ENCODE results near the gene NIPBL. TPM values are rescaled to one million over a fixed set of nuclear protein-coding genes. Genes with fewer than 3 reads are reported as not detected.
A peak's percentile ranks its signal among the peaks of the same experiment; 100 is the strongest.

The NIPBL gene
- total RNA-seq, 1 donor from 2014 or later: 55.8 TPM

DNA sequence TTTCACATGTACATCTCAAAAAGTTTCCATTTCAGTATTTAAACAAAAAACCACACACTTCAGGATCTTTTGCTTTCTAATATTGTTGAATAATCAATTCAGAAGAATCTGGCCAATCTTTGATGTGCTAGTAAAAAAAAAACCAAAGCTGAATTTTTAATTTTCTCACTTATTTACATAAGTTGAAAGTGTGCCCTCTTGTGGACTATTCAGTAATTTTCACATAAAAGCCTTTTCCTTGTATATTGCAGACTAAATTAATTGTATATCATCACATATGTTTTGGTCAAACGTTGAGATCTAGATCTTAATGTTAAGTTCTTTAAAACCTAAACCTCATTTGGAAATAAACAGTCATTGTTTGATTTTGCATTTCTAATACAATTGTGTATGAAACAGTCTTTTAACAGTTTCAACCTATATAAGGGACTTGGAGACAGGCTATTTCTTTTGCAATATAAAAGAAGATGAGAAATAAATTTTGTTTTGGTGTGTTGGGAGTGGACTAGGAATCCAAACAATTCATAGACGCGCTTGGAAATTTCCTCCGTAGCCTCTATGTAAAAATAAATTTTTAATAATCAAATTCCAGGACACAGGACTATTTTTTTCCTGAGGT is 68.1 kb downstream of the NIPBL start:
- FAIRE-seq (peak; percentile 96), DNase-seq (ENCODE audit: low spot score in 2 of 2) (no peak)

DNA sequence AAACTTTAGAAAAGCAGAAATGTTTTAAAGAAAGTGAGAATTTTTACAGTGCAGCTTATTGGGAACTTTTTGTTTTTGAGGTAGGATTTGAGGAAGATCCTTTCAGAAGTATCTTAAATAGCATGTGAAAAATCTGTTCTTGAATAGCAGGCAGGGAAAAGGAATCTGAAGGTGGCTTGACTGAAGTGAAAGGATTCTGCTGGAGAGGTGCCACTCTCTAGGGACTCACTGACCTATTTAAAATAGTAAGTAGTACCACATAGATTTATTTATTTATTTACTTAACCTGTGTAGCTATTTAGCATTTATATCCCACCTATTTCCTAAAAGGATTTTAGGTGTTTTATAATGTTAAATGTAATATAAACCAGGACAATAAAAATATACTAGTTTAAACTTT is 69.1 kb downstream of the NIPBL start:
- FAIRE-seq (no peak), DNase-seq (ENCODE audit: low spot score in 2 of 2) (no peak)

DNA sequence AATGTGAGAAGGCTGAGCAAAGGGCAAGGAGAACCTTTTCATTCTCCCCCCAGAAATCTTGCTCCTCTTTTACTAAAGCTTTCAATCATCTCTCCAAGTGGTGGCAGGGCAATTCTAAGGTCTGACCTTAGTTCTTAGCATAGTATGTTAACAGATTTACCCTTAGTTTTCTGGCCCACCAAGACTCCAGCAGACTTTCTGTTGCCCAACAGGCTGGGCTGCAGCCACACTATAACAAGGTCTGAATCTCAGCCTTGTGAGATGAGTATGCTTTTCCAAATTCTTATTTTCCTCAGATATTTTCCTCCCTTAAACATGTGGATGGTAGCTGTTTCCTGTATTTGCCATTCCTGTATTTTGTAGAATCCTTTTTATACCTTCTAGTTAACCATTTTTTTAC is 69.5 kb downstream of the NIPBL start:
- DNase-seq (ENCODE audit: low spot score in 2 of 2): no peak
- FAIRE-seq: no peak

DNA sequence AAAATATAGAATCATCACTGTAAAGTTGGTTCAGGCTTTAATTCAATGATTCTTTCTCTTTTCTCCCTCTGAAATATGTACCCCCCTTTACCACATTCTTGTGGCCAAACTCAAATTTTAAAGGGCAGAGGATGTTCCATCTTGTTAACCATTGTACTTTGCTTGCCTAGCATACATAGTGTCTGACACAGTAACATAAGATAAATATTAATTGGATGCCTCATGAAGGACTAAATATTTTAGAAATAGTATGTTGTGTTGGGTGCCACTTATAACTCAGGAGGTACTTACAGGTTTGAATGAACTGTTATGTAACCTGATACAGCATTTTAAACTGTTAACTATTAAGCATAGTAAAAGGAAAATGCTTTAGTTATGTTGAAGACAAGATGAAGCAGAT is 71.5 kb downstream of the NIPBL start:
- DNase-seq (ENCODE audit: low spot score in 2 of 2) (no peak), FAIRE-seq (no peak)

DNA sequence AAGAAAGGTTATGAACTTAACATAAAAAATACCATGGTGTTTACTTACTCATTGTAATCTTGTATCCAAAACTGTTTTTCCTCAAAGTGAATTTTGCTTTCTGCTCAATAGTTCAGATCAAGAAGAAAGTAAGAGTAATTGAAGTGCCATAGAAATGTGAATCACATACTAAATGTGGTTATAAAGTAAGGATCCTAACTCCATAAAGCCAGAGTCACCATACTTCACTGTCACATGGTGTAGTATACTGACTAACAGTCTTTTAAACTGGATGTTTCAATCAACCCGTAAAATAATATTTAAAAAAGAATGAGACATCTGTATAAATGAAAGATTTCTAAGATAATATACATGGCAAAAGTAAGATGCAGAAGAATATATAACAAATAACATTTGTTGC is 72.1 kb downstream of the NIPBL start:
- FAIRE-seq: no peak
- no peak for DNase-seq (ENCODE audit: low spot score in 2 of 2)

DNA sequence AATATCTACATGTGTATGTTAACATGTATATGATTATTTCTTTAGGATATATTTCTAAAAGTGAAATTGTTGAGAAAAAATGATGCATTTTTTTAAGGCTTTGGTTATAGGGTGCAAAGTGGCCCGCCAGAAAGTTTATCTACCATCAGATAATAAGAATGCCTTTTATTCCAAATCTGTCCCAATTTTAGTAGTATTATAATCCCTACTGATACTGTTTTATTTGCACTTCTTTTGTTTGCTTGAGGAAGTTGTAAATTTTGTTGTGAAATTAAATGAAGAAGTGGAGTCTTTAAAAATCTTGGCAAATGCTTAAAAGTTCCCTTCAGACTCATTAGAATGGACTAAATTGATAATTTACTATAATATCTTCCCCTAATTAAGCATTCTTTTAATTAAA is 73.0 kb downstream of the NIPBL start:
- FAIRE-seq (no peak), DNase-seq (ENCODE audit: low spot score in 2 of 2) (no peak)

DNA sequence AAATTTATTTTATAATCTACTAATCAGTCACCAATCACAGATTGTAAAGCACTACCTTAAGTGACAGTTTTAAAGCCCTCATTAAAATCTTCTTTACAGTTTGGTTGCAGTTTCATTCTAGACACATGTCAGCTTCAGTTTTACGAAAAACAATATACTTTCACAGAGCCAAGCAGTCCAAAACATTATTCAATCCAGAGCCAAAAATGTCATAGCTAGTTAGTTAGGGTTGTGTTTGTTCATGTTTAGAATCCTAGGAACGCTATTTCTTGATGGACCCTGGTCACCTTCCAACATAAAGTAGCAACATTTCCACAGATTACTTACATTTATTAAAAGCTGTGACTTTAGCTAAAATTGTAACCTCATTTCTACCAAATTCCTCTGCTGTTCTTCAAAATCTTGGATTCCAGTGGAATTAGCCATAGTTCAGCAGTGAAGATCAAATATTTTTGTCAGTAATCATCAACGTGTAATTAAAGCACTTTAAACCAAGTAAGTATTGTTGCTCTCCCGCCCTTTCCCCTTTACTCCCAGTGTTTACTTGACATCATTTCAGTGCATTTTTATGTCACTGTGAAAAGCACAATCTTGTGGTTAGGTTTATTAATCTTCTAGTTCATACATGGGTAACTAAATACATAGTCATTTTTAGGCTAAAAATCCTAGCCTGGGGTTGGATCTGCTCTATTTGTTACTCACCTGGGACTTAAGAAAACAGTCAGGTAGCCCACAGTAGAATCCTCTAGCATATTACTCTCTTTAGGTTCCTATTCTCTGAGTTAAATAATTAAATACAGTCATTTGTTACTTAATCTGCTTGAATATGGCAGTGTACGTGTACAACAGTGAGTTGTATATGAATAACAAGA is 74.3 kb downstream of the NIPBL start:
- FAIRE-seq (no peak), DNase-seq (ENCODE audit: low spot score in 2 of 2) (no peak)

DNA sequence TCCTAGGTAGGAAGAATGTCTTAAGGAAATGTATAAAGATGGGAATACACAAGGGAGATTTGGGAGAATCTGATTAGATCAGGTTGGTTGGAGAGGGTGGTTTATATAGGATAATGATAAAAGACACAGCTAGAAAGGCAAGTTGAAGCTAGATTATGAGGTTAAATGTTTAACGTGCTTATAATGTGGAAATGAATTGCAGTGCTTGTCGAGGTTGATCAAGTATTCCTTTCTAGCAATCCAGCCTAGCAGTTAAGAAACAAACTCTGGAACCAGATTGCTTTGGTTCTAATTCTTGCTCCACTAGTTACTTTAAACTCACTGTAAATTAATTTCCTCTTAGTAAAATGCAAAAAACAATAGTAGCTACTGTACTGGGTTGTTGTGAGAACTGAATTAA is 76.5 kb downstream of the NIPBL start:
- FAIRE-seq: no peak

DNA sequence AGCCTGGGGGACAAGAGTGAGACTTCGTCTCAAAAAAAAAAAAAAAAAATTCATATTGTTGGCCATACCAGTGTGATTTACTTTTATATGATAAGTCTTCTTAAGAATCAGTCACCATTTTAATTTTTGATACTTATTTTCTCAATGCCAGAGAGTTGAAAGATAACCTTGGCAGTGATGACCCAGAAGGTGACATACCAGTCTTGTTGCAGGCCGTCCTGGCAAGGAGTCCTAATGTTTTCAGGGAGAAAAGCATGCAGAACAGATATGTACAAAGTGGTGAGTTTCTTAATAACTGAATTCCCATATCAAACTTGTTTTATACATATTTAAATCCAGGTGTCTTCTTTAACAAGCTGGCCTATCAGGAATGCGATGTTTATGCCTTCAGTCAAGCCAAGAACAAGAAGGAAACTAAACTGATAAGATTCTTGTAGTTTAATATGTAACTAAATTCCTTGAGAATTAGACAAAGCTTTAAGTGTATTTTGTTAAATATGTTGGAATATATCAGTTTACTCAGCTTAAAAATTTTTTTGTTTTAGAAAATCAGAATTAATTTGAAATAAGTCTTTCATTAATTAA is 81.5 kb downstream of the NIPBL start:
- peak; percentile 74 for FAIRE-seq
- no peak for DNase-seq (ENCODE audit: low spot score in 2 of 2)

More for the DNA sequence above, 76.5 kb downstream of the NIPBL start:
- no peak for DNase-seq (ENCODE audit: low spot score in 2 of 2)

DNA sequence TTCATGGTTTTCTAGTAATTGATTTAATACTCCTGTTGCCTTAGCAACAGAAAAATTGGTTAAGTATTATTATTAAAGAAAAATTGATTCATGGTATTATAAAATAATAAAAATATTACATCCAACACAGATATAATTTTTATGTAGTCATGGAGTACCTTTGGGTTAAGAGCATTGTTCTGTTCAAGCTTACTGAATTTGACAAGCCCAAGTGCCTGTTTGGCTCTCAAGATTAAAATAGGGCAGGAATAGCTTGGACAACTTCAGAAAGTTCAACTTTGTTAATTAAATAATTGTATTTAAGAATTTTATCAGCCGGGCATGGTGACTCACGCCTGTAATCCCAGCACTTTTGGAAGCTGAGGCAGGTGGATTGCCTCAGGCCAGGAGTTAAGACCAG is 82.0 kb downstream of the NIPBL start:
- DNase-seq (ENCODE audit: low spot score in 2 of 2) (no peak), FAIRE-seq (no peak)

DNA sequence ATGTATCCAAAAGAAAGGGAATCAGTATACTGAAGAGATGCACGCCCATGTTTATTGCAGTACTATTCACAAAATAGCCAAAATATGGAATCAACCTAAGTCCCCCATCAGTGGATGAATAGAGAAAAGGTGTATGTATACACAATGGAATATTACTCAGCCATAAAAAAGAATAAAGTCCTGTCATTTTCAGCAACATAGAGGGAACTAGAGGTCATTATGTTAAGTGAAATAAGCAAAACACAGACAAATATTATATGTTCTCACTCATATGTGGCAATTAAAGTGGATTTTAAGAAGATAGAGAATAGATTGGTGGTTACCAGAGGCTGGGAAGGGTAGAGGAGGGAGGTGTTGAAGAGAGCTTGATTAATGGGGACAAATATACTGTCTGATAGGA is 88.6 kb downstream of the NIPBL start:
- no peak for FAIRE-seq
- DNase-seq (ENCODE audit: low spot score in 2 of 2): no peak

DNA sequence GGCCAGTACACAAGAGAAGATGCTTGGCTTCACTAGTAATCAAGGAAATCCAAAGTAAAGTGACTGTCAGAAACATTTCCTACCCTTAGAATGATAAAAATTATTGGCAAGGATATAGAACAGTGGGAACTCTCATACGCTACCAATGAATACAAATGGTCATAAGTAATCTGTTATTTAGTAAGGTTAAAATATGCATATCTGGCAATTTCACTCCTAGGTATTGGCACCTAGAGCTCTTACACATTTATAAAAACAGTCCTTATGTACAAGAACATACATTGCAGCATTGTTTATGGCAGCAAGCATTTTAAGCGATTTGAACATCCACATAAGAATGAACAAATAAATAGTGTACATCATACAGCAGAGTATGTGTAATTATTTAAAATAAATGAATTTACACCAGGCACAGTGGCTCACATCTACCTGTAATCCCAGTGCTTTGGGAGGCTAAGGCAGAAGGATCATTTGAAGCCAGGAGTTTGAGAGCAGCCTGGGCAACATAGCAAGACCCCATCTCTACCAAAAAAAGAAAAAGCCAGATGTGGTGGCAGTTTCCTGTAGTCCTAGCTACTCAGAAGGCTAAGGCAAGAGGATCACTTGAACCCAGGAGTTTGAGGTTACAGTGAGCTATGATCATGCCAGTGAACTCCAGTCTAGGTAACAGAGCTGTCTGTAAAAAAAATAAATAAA is 93.3 kb downstream of the NIPBL start:
- DNase-seq (ENCODE audit: low spot score in 2 of 2) (no peak), FAIRE-seq (no peak)

DNA sequence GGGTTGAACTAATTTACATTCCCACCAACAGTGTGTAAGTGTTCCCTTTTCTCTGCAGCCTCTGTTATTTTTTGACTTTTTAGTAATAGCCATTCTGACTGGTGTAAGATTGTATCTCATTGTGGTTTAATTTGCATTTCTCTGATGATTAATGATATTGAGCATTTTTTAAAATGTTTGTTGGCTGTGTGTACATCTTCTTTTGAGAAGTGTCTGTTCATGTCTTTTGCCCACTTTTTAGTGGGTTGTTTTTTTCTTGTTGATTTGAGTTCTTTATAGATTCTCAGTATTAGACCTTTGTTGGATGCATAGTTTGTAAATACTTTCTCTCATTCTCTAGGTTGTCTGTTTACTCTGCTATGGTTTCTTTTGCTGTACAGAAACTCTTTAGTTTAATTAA is 101.6 kb downstream of the NIPBL start:
- no peak for FAIRE-seq

DNA sequence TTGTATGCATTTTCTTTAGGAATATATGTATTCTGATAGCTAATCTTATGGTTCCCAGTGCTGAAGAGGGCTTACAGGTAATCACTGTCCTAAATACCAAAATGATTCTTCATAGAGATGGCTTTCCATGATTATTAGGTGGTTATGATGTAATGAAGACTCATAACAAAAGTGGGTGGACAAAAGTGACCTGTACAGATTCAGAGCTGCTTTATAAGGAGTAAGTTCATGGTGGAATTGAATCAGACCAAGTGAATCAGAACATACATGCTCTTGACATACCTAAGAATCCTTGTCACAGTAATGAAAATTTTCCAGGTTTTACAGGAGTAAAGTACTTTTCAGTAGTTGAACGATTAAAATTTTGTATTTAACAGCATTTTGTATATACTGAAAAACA is 105.6 kb downstream of the NIPBL start:
- FAIRE-seq (no peak), DNase-seq (ENCODE audit: low spot score in 2 of 2) (no peak)

More for the DNA sequence above, 101.6 kb downstream of the NIPBL start:
- DNase-seq (ENCODE audit: low spot score in 2 of 2): no peak

DNA sequence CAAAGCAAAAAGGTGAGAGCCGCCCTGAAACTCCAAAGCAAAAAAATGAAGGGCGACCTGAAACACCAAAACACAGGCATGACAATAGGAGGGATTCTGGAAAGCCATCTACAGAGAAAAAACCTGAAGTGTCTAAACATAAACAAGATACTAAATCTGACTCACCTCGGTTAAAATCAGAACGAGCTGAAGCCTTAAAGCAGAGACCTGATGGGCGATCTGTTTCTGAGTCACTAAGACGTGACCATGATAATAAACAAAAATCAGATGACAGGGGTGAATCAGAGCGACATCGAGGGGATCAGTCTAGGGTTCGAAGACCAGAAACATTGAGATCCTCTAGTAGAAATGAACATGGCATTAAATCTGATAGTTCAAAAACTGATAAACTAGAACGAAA is 108.8 kb downstream of the NIPBL start:
- FAIRE-seq (no peak), DNase-seq (ENCODE audit: low spot score in 2 of 2) (no peak)

DNA sequence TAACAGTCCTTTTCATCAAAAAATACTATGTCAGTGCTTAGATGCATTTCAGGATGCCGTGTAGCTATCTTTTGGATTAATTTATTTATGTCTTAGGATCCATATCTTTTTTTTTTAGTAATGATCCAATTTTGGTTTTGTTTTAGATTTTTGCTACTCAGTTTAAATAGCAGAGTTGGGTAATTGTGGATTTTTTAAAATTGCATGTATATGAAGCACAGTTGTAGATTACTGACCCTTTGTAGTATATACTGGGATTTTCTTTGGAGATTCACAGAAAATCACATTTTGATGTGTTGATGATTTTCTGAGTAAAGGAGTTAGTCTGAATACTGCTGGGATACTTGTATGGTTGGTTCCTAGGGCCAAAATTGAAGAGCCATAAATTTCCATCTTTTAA is 111.8 kb downstream of the NIPBL start:
- DNase-seq (ENCODE audit: low spot score in 2 of 2): no peak
- FAIRE-seq: no peak

DNA sequence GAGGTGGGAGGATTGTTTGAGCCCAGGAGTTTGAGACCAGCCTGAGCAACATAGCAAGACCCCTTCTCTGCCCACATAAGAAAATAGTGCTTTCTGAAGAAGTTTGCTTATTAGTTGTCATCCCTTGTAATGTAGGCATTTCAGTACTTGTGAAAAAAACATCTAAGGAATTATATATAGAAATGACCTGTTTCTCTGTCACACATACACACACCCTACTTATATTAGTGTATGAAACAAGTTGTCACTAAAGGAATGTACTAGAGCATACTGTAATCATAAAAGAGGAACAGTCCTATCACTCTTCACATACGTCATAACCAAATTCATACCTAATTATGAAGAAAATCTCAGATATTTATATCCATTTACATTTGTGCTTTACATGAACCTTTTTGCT is 122.0 kb downstream of the NIPBL start:
- FAIRE-seq (no peak), DNase-seq (ENCODE audit: low spot score in 2 of 2) (no peak)

DNA sequence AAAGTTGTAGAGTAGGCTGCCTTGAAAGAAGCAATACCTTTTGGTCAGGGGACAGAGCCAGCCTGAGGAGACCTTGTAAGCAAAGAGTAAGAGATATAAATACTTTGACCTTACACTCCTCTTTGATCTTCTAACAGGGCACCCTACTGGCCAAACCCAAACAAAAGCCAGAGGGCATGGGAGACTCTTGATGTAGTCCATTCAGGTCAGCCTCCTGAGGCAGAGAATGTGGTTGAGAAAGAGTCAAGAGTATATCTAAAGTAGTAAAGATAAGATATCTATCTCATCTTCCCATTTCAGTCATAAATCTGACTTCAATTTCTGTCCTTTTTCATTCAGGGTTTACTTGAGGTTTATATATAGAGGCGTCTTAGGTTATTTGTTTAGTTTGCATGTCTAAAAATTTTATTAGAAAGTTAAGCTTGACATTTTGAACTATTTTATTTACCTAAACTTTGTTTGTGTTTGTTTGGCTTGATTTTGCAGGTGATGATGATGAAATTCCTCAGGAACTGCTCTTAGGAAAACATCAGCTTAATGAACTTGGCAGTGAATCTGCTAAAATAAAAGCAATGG is 125.7 kb downstream of the NIPBL start:
- DNase-seq (ENCODE audit: low spot score in 2 of 2) (no peak), FAIRE-seq (no peak)

DNA sequence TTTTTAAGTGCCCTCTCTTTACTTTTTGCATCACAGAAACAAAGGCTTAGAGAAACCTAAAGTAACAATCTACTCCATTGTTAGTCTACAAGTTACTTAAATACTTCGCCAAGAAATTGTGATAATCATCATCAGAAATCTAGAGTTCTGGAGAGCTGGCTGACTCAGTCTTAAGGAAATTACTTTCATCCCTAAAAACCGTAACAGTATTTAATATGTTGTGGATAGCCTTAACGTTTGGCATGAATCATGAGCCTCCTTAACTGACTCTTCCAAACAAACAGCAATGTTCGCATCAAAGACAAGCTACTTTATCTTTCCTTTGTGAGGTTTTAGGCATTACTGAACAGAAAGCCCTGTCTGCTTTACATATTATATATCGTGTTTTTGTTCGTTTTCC is 128.7 kb downstream of the NIPBL start:
- no peak for DNase-seq (ENCODE audit: low spot score in 2 of 2)
- no peak for FAIRE-seq

DNA sequence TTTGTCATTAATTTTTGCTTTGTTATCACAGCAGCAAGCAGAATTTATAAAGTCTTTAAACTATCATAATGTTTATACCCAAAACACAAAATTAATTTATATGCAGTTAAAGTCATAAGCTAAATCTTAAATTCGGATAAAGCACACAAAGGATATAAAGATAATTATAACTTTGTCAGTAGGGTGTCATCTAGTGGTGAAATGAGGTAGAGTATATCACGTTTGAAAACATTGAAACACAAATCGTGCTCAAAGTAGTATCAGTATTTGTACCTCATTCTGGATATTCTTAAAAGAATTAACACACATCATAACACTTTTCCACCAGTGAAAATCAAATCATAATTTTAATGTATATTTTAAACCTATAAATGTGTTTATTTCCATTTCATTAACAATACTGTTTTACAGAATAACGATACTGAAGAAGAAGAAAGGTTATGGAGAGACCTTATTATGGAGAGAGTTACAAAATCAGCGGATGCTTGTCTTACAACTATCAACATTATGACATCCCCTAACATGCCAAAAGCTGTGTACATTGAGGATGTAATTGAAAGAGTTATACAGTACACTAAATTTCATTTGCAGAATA is 129.5 kb downstream of the NIPBL start:
- FAIRE-seq (peak; percentile 97), DNase-seq (ENCODE audit: low spot score in 2 of 2) (peak in 1 of 2 donors; percentile 12)

Data from frontal cortex (tissue), 4 donors.